Fibroblast of skin of left quadriceps (primary cell): ENCODE measurements around the gene DOCK3.
"Not testable (repeated sequence)": the region's sequence is repeated elsewhere in the genome, so short reads cannot be mapped to it uniquely, and the experiment has no call there.

Experiments used
- DNase-seq, 2 experiments: peaks; one replicate each; pipeline ENCODE4 v3.0.0-alpha.2; 2013; ENCODE audit warnings: low read depth in 2 of 2

Gene DOCK3

GRCh38 chr3:51307458-51307857 lies 632.7 kb downstream of the DOCK3 start:
- no peak for DNase-seq

DNA sequence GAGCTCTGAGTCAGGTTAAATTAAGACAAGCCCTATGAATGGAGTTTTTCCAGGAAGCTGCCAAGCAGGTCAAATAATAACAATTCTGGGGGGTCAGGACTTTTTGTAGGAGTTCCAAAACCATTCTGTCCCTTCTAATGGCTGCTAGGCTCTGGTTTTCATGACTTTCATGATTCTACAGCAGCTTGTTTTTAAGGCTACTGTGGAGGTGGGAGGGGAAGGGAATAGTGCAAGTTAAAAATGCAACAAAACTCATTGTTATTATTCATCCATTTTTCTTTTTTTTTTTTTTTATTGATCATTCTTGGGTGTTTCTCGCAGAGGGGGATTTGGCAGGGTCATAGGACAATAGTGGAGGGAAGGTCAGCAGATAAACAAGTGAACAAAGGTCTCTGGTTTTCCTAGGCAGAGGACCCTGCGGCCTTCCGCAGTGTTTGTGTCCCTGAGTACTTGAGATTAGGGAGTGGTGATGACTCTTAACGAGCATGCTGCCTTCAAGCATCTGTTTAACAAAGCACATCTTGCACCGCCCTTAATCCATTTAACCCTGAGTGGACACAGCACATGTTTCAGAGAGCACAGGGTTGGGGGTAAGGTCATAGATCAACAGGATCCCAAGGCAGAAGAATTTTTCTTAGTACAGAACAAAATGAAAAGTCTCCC lies 633.3 kb downstream of the DOCK3 start:
- DNase-seq, result not testable (repeated sequence)

- no peak for DNase-seq
Measured at GRCh38 chr3:51311055-51311454, 636.3 kb downstream of the DOCK3 start.

GRCh38 chr3:51328206-51328605 lies 653.5 kb downstream of the DOCK3 start:
- DNase-seq, result no peak

DNA sequence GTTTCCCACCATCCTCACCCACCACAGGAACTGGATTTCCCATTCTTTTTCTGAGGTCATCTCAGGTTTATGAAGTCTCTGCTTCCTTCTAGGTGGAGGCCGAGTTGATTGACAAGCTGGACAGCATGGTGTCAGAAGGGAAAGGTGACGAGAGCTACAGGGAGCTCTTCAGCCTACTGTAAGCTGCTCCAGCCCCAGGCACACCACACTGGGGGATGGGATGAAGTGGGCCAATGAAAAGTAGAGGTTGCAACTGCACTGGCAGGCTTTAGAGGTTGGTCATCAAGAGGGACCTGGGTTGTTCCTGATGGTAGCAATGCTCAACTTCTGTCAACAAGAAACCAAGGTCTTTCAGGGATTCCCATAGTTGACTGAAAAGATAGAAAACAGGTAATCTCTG lies 655.3 kb downstream of the DOCK3 start:
- DNase-seq, result no peak

- DNase-seq, result no peak
Measured at GRCh38 chr3:51332156-51332555, 657.4 kb downstream of the DOCK3 start.

- no peak for DNase-seq
Measured at GRCh38 chr3:51333021-51333420, 658.3 kb downstream of the DOCK3 start.

GRCh38 chr3:51336261-51336660 lies 661.5 kb downstream of the DOCK3 start:
- no peak for DNase-seq

DNA sequence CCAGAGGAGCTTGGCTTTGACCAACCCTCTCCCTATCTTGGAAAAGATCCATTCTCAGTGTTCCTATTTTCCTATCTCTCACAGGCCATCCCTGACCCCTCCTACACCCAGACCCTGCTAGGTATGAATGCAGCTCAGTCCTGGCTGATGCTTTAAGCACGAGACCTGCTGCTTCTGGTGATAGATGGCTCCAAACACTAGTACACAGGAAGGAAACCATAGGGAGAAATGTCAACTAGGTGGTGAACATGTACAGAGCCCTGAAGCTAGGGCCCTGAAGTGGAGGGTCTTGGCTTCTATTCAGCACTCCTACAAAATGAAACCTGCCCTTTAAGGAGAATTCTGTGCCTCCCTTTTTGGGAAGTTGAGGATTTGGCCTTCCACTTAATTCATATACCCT lies 662.9 kb downstream of the DOCK3 start:
- DNase-seq, result no peak

GRCh38 chr3:51338632-51339031 lies 663.9 kb downstream of the DOCK3 start:
- no peak for DNase-seq

GRCh38 chr3:51340013-51340829 lies 665.5 kb downstream of the DOCK3 start:
- DNase-seq, result peak; percentile 87 to 90

GRCh38 chr3:51340989-51341636 lies 666.4 kb downstream of the DOCK3 start:
- DNase-seq, result no peak

GRCh38 chr3:51343918-51344687 lies 669.4 kb downstream of the DOCK3 start:
- DNase-seq, result peak in 1 of 2 experiments; percentile 6

- DNase-seq, result no peak
Measured at GRCh38 chr3:51350751-51351150, 676.0 kb downstream of the DOCK3 start.

DNA sequence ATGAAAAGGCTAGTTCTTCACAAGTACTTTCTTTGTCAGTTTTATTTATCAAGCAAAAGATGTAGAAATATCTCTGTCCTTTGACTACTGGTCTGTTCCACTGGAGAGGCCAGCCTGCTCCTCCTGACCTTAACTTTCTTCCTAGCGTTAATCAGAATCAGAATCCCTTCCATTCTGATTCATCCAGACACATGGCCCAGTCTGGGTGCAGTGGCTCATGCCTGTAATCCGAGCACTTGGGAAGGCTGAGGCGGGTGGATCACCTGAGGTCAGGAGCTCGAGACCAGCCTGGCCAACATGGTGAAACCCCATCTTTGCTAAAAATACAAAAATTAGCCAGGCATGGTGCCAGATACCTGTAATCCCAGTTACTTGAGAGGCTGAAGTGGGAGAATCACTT lies 678.4 kb downstream of the DOCK3 start:
- DNase-seq, result no peak

DNA sequence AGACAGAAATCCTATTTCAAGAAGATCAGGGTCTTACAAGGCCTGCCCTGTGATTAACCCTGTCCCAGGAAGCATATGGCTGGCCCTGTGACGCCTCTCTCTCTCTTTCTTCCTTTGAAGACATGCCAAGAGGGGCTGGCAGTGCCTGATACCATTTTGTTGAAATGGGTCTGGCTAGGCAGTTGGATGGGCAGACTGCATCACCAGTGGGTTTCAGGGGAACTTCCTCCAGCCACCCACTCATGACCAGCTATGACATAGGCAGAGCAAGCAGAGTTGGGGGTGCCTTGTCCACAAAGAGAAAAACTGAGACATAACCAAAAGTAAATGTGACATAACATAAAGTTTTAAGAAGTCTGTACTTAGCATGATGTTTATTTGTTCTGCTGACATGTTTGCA lies 679.0 kb downstream of the DOCK3 start:
- DNase-seq, result no peak

DNA sequence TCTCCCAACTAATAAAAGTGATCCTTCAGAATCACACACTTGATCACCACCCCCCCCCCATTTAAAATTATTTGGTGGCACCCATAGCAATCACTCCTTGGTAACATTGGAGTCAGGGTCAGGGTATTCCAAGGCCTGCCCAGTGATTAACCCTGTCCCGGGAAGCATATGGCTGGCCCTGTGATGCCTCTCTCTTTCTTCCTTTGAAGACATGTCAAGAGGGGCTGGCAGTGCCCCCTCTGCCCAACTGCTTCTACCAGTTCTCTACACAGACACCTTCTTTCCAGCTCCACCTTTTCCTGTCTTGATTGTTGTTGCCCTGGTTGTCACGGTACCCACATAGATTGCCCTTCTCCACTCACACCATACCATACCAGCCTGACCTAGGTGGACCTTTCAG lies 679.4 kb downstream of the DOCK3 start:
- DNase-seq, result no peak

DNA sequence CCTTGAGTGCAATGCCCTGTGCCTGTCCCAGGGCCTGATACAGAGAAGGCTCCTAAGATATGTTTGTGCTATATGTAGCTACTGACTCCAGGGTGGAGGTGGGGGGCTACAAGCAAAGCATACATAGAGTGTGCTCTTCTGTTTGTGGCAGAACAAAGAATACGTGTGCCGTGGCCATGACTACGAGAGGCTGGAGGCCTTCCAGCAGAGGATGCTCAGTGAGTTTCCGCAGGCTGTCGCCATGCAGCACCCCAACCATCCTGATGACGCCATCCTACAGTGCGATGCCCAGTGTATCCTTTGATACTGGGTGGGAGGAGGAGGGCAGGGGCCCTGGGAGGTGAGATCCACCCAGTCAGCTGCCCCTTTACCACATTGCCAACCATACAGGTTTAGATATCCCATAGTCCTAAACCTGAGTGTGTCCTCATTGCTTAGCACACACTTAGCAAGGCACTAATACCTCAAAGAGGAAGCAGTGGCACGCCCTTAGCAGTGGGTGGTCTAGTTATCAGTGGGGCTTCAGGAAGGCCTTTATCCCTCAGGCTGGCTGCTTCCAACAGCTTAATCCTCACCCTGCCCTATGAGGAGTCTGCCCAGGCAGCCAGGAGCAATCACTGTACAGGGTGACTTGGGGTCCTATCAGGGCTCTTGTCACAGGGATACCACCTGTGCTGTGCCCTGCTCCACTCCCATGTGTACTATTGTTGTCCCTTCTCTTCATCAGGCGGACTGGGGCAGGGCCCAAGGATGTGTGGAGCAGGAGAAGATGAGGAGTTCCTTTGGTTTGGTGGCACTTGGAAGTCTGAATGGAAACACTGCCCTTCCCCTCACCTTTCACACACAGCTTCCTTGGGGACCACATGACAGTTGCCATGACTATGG lies 680.2 kb downstream of the DOCK3 start:
- no peak for DNase-seq

- DNase-seq, result no peak
Measured at GRCh38 chr3:51355891-51356578, 681.3 kb downstream of the DOCK3 start.

- DNase-seq, result no peak
Measured at GRCh38 chr3:51357856-51358255, 683.1 kb downstream of the DOCK3 start.
